ENCODE data around the gene HIGD2B.
"Not testable (repeated sequence)": the region's sequence is repeated elsewhere in the genome, so short reads cannot be mapped to it uniquely, and the experiment has no call there.

The HIGD2B gene

GRCh38 chr15:72685925-72686794 lies at the start of gene HIGD2B, which contains the start of gene BBS4:
HIGD2B (minus strand) TSS chr15:72686182; CDS start chr15:72676374, 9,808 bp downstream.
BBS4 (plus strand) TSS chr15:72686207; CDS start chr15:72686228, 21 bp downstream.
- DNase-seq (ENCODE audit: low read depth, low spot score) = no peak

DNA sequence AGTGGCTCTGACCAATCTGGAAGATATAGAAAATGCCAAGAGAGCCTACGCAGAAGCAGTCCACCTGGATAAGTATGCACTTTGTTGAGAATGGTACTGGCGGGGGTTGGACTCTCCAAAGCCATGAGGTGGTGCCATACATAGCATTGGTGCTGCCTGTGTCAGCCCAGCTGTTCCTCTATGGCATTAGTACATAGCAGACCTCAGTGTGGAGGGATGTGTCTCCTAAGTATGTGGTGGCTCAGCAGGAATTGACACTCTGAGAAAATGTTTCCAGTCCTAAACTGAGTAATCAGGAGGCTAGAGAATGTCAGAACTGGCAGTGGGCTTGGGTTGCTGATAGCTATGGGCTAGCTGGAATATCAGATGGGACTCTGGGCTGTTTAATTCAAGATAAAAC lies 49.1 kb upstream of the HIGD2B start:
- no peak for DNase-seq (ENCODE audit: low read depth, low spot score)

- DNase-seq (ENCODE audit: low read depth, low spot score) = no peak
Observed at GRCh38 chr15:72733941-72734738, 48.2 kb upstream of the HIGD2B start.

DNA sequence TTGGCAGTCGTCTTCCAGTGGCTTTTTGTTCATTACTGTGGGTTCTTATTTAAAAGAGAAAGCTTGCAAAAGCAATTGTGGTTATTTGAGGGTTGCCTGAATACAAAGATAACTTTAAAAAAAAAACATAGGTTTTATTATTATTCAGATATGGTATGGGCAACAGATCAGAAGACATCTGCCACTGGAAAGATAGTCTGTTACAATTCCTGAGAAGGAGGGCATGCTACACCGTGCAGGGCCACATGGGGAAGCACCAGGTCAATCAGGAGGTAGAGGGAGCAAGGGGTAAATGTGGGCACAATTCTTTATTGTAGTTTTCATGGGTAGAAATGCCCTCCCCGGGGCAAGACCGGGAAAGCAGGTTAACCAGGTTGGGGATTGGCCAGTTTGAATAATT lies 46.5 kb upstream of the HIGD2B start:
- no peak for DNase-seq (ENCODE audit: low read depth, low spot score)

- no peak for DNase-seq (ENCODE audit: low read depth, low spot score)
Observed at GRCh38 chr15:72732086-72732485, 46.1 kb upstream of the HIGD2B start.

DNA sequence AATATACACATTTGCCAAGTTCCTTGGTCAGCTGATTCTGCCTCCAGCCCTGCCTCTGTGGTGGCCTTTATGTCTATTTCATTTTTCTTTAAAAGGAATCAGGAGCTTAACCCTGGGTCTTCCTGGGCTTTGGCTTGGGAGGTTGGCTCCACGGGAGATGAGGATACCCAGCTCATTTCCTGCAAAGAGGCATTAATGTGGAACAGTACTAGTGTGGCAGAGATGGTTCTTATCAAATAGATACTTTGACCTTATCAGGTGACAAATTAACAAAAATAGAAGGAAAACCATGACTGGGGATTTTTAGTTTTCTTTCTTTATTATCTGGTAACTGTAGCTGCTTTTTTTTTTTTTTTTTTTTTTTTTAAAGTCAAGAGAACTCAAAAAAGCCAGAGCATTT lies 42.8 kb upstream of the HIGD2B start:
- DNase-seq (ENCODE audit: low read depth, low spot score) = no peak

- DNase-seq (ENCODE audit: low read depth, low spot score) = not testable (repeated sequence)
Observed at GRCh38 chr15:72728249-72728648, 42.3 kb upstream of the HIGD2B start.

DNA sequence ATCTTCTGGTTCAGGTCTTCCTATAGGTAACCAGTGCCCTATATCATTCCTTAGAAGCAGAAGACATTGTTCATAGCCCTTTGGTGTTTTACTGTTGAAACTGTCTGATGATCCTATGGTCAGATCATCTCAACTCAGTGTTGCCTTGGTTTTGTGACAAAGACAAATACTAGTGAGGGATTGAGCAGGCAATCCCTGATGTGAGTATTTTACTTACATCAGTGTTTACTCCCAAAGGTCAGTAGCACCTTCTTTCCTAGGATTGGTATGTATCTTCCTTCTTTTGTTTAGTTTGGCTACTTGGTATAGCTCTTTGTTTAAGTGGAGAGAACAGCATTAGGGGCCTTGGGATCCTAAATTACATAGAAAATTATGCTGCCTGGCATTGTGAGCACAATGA lies 41.2 kb upstream of the HIGD2B start:
- DNase-seq (ENCODE audit: low read depth, low spot score) = no peak

DNA sequence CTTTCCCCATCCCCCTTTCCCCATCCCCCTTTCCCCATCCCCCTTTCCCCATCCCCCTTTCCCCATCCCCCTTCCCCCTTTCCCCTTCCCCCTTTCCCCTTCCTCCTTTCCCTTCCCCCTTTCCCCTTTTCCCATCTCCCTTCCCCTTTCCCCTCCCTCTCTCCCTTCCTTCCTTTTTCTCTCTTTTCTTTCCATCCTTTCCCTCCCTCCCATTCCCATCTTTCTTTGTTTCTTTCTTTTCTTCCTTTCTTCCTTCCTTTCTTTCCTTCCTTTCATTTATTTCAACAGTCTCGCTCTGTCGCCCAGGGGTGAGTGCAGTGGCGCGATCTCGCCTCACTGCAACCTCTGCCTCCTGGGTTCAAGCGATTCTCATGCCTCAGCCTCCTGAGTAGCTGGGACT lies 39.9 kb upstream of the HIGD2B start:
- not testable (repeated sequence) for DNase-seq (ENCODE audit: low read depth, low spot score)

- DNase-seq (ENCODE audit: low read depth, low spot score) = no peak
Observed at GRCh38 chr15:72725446-72725845, 39.5 kb upstream of the HIGD2B start.

DNA sequence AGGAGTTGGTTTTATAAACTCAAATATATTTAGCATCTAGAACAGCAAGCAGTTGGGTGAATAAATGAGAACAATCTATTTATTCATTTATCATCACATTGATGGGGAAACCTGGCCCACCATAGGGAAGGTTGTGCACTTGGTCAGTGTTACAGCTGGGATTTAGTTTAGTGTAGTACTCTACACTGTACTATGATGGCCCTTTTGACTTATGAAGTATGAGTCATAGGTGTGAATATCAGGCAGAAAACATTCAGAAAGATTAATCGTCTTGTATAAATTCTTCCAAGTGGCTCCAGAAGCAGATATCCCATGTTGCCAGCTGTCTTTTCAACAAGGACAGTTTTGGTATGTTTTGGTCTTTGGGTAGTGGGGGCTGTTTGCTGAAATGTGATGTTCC lies 38.0 kb upstream of the HIGD2B start:
- DNase-seq (ENCODE audit: low read depth, low spot score) = no peak

DNA sequence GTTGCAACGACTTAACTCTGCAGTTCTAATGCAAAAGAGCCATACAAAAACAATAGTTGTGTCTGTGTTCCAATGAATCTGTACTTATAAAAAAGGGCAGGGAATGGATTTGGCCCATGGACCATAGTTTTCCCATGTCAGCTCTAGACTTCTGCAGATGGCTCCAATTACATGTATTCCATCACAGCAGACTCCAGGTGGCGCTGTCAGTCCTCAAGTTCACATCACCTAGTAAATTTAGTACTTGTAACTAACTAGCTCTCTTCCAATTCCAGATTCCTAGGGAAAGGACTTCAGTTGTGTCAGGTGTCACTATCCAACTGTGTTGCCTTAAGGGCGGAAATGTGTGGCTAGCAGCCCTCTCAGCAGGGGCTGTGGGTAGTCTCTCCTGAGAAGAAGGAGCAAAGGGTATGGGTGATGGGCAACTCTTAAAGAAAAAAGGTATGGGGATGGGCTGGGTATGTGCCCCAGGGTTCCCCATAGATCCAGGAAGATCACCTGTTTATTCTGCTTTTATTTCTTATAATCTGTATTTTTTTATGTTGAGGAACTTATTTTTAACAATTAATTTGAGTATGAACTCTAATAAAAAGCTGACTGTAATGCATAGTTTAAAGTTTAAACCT lies 36.2 kb upstream of the HIGD2B start:
- DNase-seq (ENCODE audit: low read depth, low spot score) = peak; percentile 73

- DNase-seq (ENCODE audit: low read depth, low spot score) = not testable (repeated sequence)
Observed at GRCh38 chr15:72708551-72709303, 22.7 kb upstream of the HIGD2B start.

DNA sequence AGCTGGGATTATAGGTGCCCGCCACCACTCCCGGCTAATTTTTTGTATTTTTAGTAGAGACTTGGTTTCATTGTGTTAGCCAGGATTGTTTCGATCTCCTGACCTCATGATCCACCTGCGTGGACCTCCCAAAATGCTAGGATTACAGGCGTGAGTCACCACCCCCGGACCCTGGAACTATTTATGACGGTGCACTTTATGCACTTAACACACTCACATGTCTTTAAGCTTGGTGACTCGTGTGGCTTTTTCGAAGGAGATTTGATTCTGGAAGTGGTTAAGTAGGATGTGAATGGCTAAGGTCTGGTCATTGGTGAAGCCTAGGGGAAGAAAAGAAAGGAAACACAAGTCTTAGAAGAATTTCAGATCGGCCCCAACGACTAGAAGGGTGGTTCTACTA lies 20.3 kb upstream of the HIGD2B start:
- no peak for DNase-seq (ENCODE audit: low read depth, low spot score)

- DNase-seq (ENCODE audit: low read depth, low spot score) = no peak
Observed at GRCh38 chr15:72700076-72700475, 14.1 kb upstream of the HIGD2B start.

DNA sequence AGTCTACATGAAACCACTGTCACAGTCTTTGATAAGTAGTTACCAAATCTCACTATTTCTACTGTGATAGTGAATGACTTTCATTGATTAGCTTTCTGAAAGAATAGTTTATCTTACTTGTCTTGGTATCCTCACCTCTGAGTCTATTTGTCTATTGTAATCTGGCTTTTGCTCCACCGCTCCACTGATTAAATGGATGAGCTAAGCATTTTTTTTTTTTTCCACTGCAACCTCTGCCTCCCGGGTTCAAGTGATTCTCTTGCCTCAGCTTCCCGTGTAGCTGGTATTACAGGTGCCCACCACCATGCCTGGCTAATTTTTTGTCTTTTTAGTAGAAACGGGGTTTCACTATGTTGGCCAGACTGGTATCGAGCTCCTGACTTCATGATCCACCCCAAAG lies 13.0 kb upstream of the HIGD2B start:
- no peak for DNase-seq (ENCODE audit: low read depth, low spot score)

DNA sequence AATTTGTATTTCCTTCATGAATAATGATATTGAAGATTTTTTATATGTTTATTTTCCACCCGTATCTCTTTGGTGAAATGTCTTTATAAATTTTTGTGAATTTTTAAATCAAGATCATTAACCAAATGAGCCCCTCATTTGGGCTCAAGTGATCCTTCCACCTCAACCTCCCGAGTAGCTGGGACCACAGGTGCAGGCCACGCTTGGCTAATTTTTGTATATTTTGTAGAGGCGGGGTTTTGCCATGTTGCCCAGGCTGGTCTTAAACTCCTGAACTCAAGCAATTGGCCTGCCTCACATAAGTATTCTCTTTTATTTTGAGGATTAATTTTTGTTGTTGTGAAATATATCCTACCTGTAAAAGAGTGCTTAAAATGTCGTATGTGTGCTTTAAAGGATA lies 5.0 kb upstream of the HIGD2B start:
- DNase-seq (ENCODE audit: low read depth, low spot score) = no peak

GRCh38 chr15:72688697-72689096 lies 2.7 kb upstream of the HIGD2B start:
- no peak for DNase-seq (ENCODE audit: low read depth, low spot score)

DNA sequence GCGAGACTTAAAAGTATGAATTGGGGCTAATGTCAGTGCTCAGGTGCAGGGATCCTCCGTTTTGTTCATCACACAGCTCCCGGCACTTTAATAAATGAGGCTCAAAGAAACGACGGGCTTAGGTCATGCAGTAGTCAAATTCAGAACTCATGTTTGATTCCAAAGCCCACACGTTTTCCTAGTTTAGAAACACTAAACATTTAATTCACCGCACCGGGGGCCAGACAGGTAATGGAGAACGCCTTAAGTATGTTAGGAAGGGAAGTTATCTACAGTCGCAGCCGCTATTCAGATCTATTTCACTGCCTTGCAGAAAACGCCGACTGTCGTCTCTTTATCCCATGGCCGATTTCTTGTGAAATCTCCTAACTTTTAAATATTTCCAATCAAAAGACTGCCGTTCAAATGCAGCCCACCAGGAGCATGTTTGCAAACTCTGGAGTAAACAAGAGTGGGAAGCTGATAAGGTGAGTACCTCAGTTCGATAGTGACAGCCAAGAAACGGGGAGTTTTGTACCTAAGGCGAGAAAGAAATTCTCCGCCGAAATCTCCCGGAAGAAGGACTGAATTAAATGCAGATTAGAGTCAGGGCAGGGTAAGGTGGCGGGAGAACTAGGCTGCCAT lies 569 bp downstream of the HIGD2B start:
- no peak for DNase-seq (ENCODE audit: low read depth, low spot score)

GRCh38 chr15:72682772-72683171 lies 3.2 kb downstream of the HIGD2B start:
- DNase-seq (ENCODE audit: low read depth, low spot score) = no peak

DNA sequence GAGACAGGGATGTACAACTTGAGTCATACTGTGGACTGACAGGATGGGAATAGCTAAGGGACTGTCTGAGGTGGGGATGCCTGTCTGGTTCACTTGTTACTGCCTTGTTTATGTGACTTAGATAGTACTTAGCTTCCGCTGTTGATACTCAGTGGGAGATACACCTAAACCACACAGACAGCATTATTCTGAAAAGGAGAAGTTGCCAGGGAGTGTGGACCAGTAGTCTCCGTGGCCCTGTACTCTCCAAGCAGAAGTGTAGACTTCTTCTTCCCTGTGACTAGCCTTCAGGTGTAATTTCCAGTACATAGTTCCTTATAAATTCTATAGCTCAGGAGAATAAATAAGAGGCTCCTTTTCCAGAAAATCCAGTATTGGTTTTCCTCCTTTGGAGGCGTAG lies 5.1 kb downstream of the HIGD2B start:
- DNase-seq (ENCODE audit: low read depth, low spot score) = no peak

Data from smooth muscle cell of the brain vasculature (primary cell).